ENCODE measurements around the gene EPS8L3. TPM values are rescaled to one million over a fixed set of nuclear protein-coding genes. Genes with fewer than 3 reads are reported as not detected.
"Not testable (repeated sequence)": the region's sequence is repeated elsewhere in the genome, so short reads cannot be mapped to it uniquely, and the experiment has no call there.

The EPS8L3 gene
- total RNA-seq, 1 donor from 2014 or later: not detected

DNA sequence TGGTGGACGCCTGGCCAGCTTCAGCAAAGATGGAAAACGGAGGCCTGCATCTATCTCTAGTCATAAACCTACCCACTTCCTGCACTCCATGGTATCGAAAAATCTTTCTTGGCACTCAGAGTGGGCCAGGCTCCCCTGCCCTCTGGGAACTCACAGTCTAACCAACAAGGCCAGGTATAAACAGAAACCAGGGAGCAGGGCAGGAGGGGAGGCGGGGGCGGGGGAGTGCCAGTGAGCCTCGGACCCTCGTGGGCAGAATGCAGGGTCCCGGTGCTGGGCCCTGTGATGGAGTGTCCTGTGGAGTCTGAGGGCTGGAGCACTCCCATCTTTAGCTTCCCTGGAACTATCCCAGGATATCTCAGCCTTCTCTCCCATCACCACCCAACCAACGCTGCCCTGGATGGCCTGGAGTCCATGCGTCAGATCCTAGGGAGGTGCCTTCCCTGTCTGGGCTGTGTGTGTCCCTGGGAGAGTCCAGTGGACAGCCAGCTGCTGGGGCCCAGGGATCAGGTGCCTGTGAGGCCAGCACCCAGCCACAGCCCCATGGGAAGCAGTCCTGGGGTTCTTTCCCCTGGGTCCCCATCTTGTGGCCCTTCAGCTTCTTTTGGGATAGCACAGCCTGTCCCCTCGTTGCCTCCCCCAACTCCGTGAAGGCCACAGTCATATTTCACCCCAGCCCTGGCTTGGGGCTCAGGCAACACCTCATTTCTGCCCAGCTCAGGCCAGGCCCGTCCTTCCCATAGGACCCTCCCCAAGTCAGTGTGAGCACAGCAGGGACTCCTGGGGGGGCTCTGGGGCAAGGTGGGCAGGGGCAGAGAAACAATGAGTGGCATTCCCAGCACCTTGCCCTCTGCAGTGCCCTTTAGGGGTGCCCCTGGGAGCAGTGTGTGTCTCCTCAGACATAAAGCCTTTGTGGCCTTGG lies 1.1 kb upstream of the EPS8L3 start:
- DNase-seq (ENCODE audit: low read depth): no peak

DNA sequence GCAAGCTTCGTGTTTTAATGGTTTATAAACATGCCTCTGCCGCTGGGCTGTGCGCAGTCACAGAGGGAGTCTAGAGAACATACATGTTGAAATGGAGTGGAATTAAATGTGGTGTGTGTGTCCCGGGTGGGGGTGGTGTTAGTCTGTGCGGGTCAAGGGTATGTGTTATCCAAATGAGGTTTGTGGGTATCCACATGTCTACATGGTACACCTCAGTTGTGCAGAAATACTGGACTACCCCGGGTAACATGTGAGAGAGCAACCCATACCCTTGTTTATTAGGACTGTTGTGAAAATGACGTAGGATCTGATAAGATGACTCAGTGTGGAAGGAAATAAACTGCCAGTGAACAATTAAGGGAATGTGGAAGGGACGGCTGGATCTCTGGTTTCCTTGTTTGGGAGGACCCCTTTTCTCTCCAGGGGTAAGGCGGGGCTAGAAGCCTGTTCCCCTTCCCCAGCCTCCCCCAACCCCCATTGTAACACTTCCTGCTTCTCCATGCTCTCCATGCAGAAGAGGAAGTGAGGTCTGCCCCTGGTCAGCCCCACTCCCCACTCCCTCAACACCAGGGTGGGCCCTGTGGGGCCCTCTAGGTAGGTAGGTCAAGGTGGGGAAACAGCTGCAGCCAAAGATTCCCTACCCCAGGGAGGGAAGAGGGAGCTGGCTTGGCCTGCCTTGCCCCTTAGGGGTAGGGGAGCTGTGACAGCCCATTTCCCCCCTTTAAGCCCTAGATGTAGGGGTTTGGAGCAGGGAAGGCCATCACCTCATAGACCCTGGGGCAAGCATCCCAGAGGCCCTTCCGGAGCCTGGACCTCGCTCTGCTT lies 690 bp downstream of the EPS8L3 start:
- no peak for DNase-seq (ENCODE audit: low read depth)

DNA sequence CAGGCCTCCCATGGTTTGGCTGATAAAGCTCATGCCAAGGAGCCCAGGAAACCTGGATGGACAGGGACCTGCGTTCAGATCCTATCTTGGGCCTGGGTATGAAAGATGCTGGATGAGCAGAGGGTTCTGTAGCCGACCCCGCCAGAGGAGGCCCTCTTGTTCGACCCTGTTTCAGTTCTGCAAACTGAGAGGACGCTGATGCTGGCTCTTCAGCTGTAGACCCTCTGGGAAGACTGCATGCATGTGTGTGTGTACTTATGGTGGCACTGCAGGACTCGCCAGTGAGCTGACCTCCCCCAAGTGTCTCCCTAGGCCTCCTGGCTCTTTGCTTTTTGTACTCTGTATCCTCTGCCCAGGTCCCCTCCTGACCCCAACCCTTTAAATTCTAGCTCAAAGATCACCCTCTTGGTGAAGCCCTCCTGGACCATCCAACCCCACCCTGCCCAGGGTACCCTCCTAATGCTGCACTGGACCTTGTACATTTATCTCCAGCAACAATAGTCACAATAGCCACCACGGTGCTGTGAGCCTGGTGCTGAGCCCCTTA lies 1.6 kb downstream of the EPS8L3 start:
- no peak for DNase-seq (ENCODE audit: low read depth)

- no peak for DNase-seq (ENCODE audit: low read depth)
These were observed 2.3 kb downstream of the EPS8L3 start for GRCh38 chr1:109761227-109762038.

DNA sequence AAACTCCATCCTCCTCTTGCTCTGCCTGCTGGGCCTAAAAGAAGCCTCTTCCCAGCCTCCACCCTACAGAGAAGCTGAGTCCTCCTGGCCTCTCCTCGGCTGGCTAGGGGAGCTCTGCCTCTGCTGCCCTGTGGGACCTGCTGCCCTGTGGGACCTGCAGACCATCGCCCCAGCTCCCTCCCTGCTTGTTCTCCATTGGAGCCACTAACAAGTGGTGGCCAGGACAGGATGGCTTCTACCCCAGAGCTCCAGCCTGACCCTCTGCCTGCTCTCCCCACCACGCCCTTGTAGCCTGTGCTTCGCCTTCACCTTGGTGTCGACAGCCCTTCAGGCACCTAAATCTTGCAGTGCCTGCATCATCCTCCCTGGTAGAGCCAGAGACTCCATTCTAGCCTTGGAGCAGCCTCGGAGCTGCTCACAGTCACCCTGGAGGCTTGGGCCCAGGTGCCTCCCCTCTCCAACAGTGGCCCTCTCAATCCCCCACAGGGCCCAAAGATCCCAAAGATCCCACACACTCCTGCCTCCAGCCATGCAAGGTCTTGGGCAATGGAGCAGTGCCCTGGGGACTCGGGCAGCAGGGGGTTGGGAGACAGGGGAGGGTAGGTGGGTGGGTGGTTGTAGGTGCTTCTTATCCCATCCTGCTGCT lies 3.0 kb downstream of the EPS8L3 start:
- no peak for DNase-seq (ENCODE audit: low read depth)

DNA sequence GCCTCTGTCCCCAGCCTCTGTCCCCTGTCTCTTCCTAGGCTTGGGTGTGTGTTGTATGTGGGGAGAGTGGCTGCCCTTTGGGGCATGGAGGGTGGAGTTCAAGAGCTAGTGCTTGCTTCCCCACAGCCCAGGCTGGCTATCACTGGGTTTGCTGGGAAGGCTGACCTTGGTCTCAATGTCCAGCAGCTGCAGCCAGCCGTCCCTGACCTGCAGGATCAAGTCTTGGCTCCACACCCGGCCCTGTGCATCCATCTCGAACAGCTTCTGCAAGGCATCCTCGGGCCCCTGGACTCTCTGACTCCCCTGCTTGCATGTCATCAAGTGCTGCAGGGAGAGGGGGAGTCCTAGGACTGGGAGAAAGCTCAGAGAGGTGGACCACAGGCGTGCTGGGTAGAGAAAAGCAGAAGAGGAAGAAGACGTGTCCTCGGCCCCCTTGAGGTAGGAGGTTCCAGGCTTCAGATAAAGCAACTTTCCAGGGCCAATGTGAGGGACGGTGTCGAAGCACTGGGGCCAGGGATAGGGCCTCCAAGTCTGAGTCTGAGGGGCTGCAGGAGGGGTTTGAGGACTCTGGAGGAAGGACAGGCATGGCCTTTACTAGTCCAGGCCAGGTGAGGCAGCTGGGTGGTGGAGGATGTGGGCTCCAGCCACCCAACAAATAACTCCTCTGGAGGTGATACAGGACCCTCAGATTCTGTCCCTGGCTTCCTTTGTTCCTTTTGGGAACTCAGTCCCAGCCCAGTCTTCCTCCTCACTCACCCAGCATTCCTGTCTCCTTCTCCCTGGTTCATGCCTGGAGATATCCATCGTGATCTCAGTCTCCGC lies 4.0 kb downstream of the EPS8L3 start:
- no peak for DNase-seq (ENCODE audit: low read depth)

DNA sequence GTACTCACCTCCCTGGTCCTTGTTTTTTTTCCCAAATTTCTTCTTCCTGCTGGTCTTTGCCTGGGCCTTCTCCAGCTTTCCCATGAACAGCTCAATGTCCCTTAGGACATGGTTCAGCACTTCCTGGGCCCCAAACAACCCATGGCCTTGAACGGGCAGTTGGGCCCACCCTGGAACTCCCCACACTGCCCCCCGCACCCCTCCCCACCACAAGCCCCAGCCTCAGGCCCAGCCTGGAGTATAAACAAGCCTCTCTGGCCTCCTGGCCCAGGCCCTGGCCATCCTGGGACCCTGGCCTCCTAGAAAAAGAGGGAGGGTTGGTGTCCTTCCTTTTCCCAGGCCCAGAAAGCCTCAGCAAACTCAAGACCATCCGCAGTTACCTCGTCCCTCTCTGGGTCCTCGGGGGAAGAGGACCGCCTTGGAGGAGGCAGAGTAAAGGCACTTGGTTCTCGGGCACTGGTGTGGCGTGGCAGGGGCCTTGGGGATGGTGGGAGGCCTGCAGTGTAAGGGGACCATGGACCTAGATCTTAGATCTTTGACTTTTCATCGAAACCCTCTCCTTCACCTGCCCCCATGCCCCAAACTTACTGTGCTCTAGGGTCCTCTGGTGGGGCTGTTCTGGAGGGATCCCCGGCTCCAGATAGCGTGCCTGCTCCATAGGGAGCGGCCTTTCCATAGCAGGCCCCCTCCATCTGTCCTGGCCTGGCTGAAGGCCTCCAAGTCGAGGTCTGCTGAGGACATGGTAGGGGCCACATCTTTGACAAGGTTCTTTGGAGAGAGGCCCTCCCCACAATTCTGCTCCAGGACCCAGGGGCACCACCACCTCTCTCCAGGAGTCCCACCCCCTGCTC lies 5.6 kb downstream of the EPS8L3 start:
- DNase-seq (ENCODE audit: low read depth): no peak

GRCh38 chr1:109756848-109757521 lies 6.7 kb downstream of the EPS8L3 start:
- no peak for DNase-seq (ENCODE audit: low read depth)

DNA sequence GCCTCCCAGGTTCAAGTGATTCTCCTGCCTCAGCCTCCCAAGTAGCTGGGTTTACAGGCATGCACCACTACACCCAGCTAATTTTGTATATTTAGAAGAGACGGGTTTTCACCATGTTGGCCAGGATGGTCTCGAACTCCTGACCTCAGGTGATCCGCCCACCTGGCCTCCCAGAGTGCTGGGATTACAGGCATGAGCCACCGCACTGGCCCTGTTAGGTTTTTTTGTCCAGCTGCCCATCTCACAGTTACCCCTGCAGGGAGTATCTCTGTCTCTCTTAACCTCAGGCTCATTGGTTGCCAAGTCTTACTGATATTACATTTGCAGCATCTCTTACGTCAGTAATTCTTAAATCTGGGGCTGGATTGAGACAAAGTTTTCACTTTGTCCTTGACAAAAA lies 7.4 kb downstream of the EPS8L3 start:
- not testable (repeated sequence) for DNase-seq (ENCODE audit: low read depth)

DNA sequence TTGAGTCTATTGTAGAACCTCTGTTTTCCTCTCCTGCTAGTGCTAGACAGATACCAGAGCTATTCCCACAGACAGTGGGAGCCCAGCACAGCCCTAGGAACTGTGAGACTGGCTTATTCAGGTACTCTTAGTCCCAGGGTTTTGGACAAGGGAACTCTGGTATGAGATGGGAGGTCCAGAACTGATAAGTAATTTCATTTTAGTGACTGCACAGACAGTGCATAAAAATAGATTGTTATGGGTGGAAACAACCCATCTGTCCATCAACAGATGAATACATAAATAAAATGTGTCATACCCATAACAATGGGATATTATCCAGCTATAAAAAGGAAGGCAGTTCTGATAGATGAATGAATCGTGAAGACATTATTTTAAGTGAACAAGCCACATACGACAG lies 9.0 kb downstream of the EPS8L3 start:
- DNase-seq (ENCODE audit: low read depth): peak; percentile 49

DNA sequence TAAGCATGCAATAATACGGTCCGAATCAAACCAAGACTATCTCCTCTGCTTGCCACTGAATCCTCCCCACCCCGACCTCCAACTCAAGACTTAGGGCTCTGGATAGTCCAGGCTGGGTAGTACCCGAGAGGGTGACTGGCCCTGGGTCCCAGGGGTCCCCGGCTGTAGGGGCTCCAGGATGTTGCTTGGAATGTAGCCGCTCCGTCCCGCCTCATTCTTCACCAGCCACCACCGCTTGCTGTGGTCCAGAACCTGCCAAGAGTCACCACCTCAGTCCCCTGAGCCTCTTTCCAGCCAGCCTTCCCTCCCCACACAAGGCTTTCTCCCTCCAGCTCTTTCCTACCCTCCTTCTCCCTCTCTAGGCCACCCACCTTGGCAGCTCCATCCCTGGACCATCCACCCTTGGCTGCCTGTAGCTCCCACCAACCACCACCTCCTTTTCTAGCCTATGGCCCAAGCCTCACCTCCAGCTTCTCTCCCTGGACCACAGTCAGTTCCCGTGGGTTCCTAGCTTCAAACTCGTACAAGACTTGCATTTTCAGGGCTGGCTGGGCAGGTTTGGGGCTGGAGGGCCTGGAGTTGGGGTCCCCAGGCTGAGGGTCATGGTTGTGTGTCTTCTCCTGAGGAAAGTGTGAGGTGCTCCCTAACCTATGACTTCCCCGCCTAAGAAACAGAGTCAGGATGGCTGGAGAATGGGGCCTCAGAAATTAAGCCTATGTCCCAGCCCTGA lies 12.0 kb downstream of the EPS8L3 start:
- DNase-seq (ENCODE audit: low read depth): no peak

- no peak for DNase-seq (ENCODE audit: low read depth)
These were observed 12.8 kb downstream of the EPS8L3 start for GRCh38 chr1:109750920-109751319.

DNA sequence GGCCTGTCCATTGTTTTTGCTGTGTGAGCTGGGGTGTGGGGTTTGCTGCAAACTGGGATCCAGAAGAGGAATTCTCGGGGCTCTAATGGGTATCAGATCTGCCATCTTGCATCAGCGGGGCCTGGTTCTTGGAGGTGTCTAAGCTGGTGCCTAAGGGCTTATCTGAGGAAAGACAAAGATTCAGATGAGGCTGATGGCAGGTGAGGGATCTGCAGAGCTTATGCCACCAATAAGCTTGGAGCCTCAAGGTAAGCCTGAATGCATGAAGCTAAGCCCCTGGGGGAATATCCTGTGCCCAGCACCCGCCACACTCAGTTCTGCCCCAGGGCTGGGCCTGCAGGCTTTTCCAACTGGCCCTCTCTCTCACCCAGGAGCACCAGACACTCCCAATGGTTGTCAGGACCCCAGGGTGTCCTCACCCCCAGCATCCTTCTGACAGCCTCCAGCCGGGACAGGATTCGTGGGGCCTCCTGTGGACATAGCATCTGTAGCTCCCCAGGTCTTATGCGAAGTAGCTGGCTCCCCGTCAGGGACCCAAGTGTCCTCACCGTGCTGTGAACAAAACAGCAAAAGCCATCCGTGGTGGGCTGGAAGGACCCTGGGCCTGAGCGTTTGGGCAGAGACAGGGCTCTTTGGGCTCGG lies 13.4 kb downstream of the EPS8L3 start:
- no peak for DNase-seq (ENCODE audit: low read depth)

- no peak for DNase-seq (ENCODE audit: low read depth)
These were observed 14.5 kb downstream of the EPS8L3 start for GRCh38 chr1:109749221-109749620.

DNA sequence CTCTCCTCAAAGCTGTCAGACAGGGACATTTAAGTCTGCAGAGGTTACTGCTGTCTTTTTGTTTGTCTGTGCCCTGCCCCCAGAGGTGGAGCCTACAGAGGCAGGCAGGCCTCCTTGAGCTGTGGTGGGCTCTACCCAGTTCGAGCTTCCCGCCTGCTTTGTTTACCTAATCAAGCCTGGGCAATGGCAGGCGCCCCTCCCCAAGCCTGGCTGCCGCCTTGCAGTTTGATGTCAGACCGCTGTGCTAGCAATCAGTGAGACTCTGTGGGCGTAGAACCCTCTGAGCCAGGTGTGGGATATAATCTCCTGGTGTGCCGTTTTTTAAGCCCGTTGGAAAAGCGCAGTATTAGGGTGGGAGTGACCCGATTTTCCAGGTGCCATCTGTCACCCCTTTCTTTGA lies 15.4 kb downstream of the EPS8L3 start:
- not testable (repeated sequence) for DNase-seq (ENCODE audit: low read depth)

GRCh38 chr1:109740615-109741373 lies 22.9 kb downstream of the EPS8L3 start, which contains the start of gene GSTM3:
GSTM3 (minus strand) TSS chr1:109741038; CDS start chr1:109740287, 751 bp downstream.
- no peak for DNase-seq (ENCODE audit: low read depth)

All from myocyte (in vitro differentiated cells).